Astrocyte (in vitro differentiated cells and primary cell): ENCODE measurements around the gene GLB1L3. TPM values are rescaled to one million over a fixed set of nuclear protein-coding genes. Genes with fewer than 3 reads are reported as not detected.
"Not testable (repeated sequence)": the region's sequence is repeated elsewhere in the genome, so short reads cannot be mapped to it uniquely, and the experiment has no call there.

Experiments
- DNase-seq: peaks from one replicate; pipeline ENCODE4 v3.0.0-alpha.2; 2010; ENCODE audit warnings: low read depth
- FAIRE-seq: peaks from 2 replicates; lab custom pipeline; 2011; peaks lifted over from hg19 to GRCh38; lab: Jason Lieb, UNC
- H2AFZ ChIP-seq: 2 replicates; pipeline ENCODE4 v1.6.0; 2012; ENCODE audit warnings: low read depth, low read length, inconsistent platforms
- H3K27ac ChIP-seq: 2 replicates; pipeline ENCODE4 v1.5.1; 2011; ENCODE audit warnings: low read depth, low read length, inconsistent platforms
- H3K27me3 ChIP-seq: 2 replicates; pipeline ENCODE4 v1.6.0; 2011; ENCODE audit warnings: low read length, inconsistent platforms; ENCODE audit not compliant: insufficient read depth
- H3K36me3 ChIP-seq: 2 replicates; pipeline ENCODE4 v1.5.1; 2011; ENCODE audit warnings: low read length, inconsistent platforms; ENCODE audit not compliant: insufficient read depth
- H3K4me1 ChIP-seq: 2 replicates; pipeline ENCODE4 v1.5.1; 2011; ENCODE audit warnings: low read length, inconsistent platforms; ENCODE audit not compliant: insufficient read depth
- H3K4me2 ChIP-seq: 2 replicates; pipeline ENCODE4 v1.6.0; 2012; ENCODE audit warnings: low read length, inconsistent platforms
- H3K4me3 ChIP-seq: 2 replicates; pipeline ENCODE4 v1.5.1; 2011; ENCODE audit warnings: low read depth, mild to moderate bottlenecking, low read length, inconsistent platforms; ENCODE audit not compliant: insufficient read depth
- H3K79me2 ChIP-seq: 2 replicates; pipeline ENCODE4 v1.6.0; 2012; ENCODE audit warnings: mild to moderate bottlenecking, low read length, inconsistent platforms; ENCODE audit not compliant: insufficient read depth
- H3K9ac ChIP-seq: 2 replicates; pipeline ENCODE4 v1.6.0; 2012; ENCODE audit warnings: mild to moderate bottlenecking, low read length, inconsistent platforms
- H3K9me3 ChIP-seq: 2 replicates; pipeline ENCODE4 v1.5.1; 2012; ENCODE audit warnings: low read depth, mild to moderate bottlenecking, low read length, inconsistent platforms; ENCODE audit not compliant: insufficient read depth
- H4K20me1 ChIP-seq: 2 replicates; pipeline ENCODE4 v1.6.0; 2012; ENCODE audit warnings: low read length, inconsistent platforms; ENCODE audit not compliant: insufficient read depth
- H3K27ac Mint-ChIP-seq: one replicate; pipeline ENCODE4 v1.8.0; 2021; ENCODE audit warnings: mild to moderate bottlenecking, mixed read lengths; ENCODE audit not compliant: unreplicated experiment
- H3K27me3 Mint-ChIP-seq: one replicate; pipeline ENCODE4 v1.8.0; 2021; ENCODE audit warnings: low read depth, mixed read lengths; ENCODE audit not compliant: unreplicated experiment
- H3K36me3 Mint-ChIP-seq: one replicate; pipeline ENCODE4 v1.8.0; 2021; ENCODE audit warnings: low read depth, mixed read lengths; ENCODE audit not compliant: unreplicated experiment
- H3K4me1 Mint-ChIP-seq: one replicate; pipeline ENCODE4 v1.8.0; 2021; ENCODE audit warnings: low read depth, mixed read lengths; ENCODE audit not compliant: unreplicated experiment
- H3K4me3 Mint-ChIP-seq: one replicate; pipeline ENCODE4 v1.8.0; 2021; ENCODE audit warnings: mild to moderate bottlenecking, moderate library complexity, mixed read lengths; ENCODE audit not compliant: unreplicated experiment
- H3K9me3 Mint-ChIP-seq: one replicate; pipeline ENCODE4 v1.8.0; 2021; ENCODE audit warnings: mild to moderate bottlenecking, mixed read lengths; ENCODE audit not compliant: unreplicated experiment
- CTCF ChIP-seq: IDR thresholded peaks from 2 replicates; pipeline ENCODE4 v1.5.1; 2011; ENCODE audit warnings: low read depth, mild to moderate bottlenecking, inconsistent platforms, low read length, moderate library complexity; ENCODE audit not compliant: insufficient read depth
- EZH2 ChIP-seq: IDR thresholded peaks from 2 replicates; pipeline ENCODE4 v1.6.1; 2012; ENCODE audit warnings: mild to moderate bottlenecking, low read length, inconsistent platforms; ENCODE audit not compliant: insufficient read depth
- total RNA-seq: library from RNA; stranded (reverse); gene quantifications from 2 replicates; pipeline ENCODE4 v1.2.1, GENCODE V29; 2021

The GLB1L3 gene
- total RNA-seq, 1 donor from 2014 or later: 0.20 TPM

GRCh38 chr11:134282121-134283045 is 6.2 kb downstream of the GLB1L3 start:
- H3K27ac ChIP-seq: no peak overlapping the region
- no peak overlapping the region for H3K4me2 ChIP-seq
- Mint-ChIP-seq H3K4me3 (no peak overlapping the region), H3K4me1 (no peaks in the 10 kb centered on the region), H3K27ac (no peak overlapping the region), H3K36me3 (no peaks in the 10 kb centered on the region), H3K9me3 (no peaks in the 10 kb centered on the region), H3K27me3 (peaks cover 36% of the 10 kb centered on the region)
- H3K4me3 ChIP-seq: no peak overlapping the region
- H3K36me3 ChIP-seq: no peaks in the 10 kb centered on the region
- DNase-seq (no peak), FAIRE-seq (no peak)
- H3K9me3 ChIP-seq: peaks cover 7% of the 10 kb centered on the region
- H3K27me3 ChIP-seq: peaks cover 18% of the 10 kb centered on the region
- H4K20me1 ChIP-seq: no peaks in the 10 kb centered on the region
- no peaks in the 10 kb centered on the region for H3K79me2 ChIP-seq
- TF ChIP-seq EZH2 (no peak), CTCF (no peak)
- no peak overlapping the region for H2AFZ ChIP-seq
- no peak overlapping the region for H3K9ac ChIP-seq
- H3K4me1 ChIP-seq: no peaks in the 10 kb centered on the region

- FAIRE-seq (no peak), DNase-seq (no peak)
- H3K9me3 Mint-ChIP-seq: no peaks in the 10 kb centered on the region
- Histone ChIP-seq H3K4me2 (no peak overlapping the region), H4K20me1 (no peaks in the 10 kb centered on the region), H3K9ac (no peak overlapping the region), H3K4me3 (no peak overlapping the region), H3K4me1 (no peaks in the 10 kb centered on the region), H3K36me3 (no peaks in the 10 kb centered on the region), H2AFZ (no peak overlapping the region), H3K27ac (no peak overlapping the region), H3K9me3 (peaks cover under 1% of the 10 kb centered on the region), H3K79me2 (no peaks in the 10 kb centered on the region), H3K27me3 (peaks cover 6% of the 10 kb centered on the region)
- no peak overlapping the region for H3K4me3 Mint-ChIP-seq
- TF ChIP-seq CTCF (no peak), EZH2 (no peak)
- H3K4me1 Mint-ChIP-seq: no peaks in the 10 kb centered on the region
- H3K27me3 Mint-ChIP-seq: peaks cover 24% of the 10 kb centered on the region
- H3K36me3 Mint-ChIP-seq: no peaks in the 10 kb centered on the region
- no peak overlapping the region for H3K27ac Mint-ChIP-seq
Measured at GRCh38 chr11:134283461-134284230, 7.5 kb downstream of the GLB1L3 start.

- H3K9ac ChIP-seq, H3K27ac Mint-ChIP-seq, H3K4me2 ChIP-seq, H3K79me2 ChIP-seq, H3K27ac ChIP-seq, H3K9me3 Mint-ChIP-seq, H3K4me3 Mint-ChIP-seq, H4K20me1 ChIP-seq, DNase-seq, H3K4me1 Mint-ChIP-seq, H3K4me1 ChIP-seq, FAIRE-seq, H3K36me3 Mint-ChIP-seq, H3K27me3 ChIP-seq, H2AFZ ChIP-seq, H3K9me3 ChIP-seq, H3K4me3 ChIP-seq, H3K36me3 ChIP-seq: not testable (repeated sequence)
- H3K27me3 Mint-ChIP-seq: peaks cover 22% of the 10 kb centered on the region
Measured at GRCh38 chr11:134284349-134284748, 8.2 kb downstream of the GLB1L3 start.
